NCI-H82 (cell line): ENCODE results near the gene IL16.
"Not testable (repeated sequence)": the region's sequence is repeated elsewhere in the genome, so short reads cannot be mapped to it uniquely, and the experiment has no call there.

Experiments used
- DNase-seq: peaks from one replicate; lab custom pipeline; 2025; lab: John Stamatoyannopoulos, UW

The IL16 gene

GRCh38 chr15:81196576-81197254, at the start of gene IL16:
IL16 (plus strand) TSS chr15:81196879; CDS start chr15:81225400, 28,521 bp downstream.
- no peak for DNase-seq

- DNase-seq: no peak
These were observed 45.3 kb upstream of the IL16 start for GRCh38 chr15:81151389-81151788.

GRCh38 chr15:81152339-81152738, 44.3 kb upstream of the IL16 start:
- no peak for DNase-seq

- DNase-seq: no peak
These were observed 43.9 kb upstream of the IL16 start for GRCh38 chr15:81152799-81153198.

- peak; percentile 66 for DNase-seq
These were observed 41.1 kb upstream of the IL16 start for GRCh38 chr15:81155375-81156218.

- no peak for DNase-seq
These were observed 40.4 kb upstream of the IL16 start for GRCh38 chr15:81156324-81156723.

- DNase-seq: no peak
These were observed 39.3 kb upstream of the IL16 start for GRCh38 chr15:81157195-81157938.

GRCh38 chr15:81157939-81158223, 38.8 kb upstream of the IL16 start:
- DNase-seq: no peak

- not testable (repeated sequence) for DNase-seq
These were observed 38.1 kb upstream of the IL16 start for GRCh38 chr15:81158561-81158960.

GRCh38 chr15:81160312-81161159, 36.1 kb upstream of the IL16 start:
- DNase-seq: no peak

GRCh38 chr15:81161160-81161673, 35.5 kb upstream of the IL16 start:
- no peak for DNase-seq

GRCh38 chr15:81161851-81162250, 34.8 kb upstream of the IL16 start:
- no peak for DNase-seq

- no peak for DNase-seq
These were observed 32.5 kb upstream of the IL16 start for GRCh38 chr15:81163961-81164800.

GRCh38 chr15:81165535-81165934, 31.1 kb upstream of the IL16 start:
- no peak for DNase-seq

- no peak for DNase-seq
These were observed 29.9 kb upstream of the IL16 start for GRCh38 chr15:81166636-81167305.

GRCh38 chr15:81168131-81168526, 28.6 kb upstream of the IL16 start:
- no peak for DNase-seq

- DNase-seq: no peak
These were observed 28.0 kb upstream of the IL16 start for GRCh38 chr15:81168644-81169043.

- no peak for DNase-seq
These were observed 26.2 kb upstream of the IL16 start for GRCh38 chr15:81170511-81170910.

- DNase-seq: no peak
These were observed 25.4 kb upstream of the IL16 start for GRCh38 chr15:81171286-81171685.

GRCh38 chr15:81174125-81174791, 22.4 kb upstream of the IL16 start:
- DNase-seq: no peak
